ENCODE results near the gene EPHB1. TPM values are rescaled to one million over a fixed set of nuclear protein-coding genes. Genes with fewer than 3 reads are reported as not detected.

EPHB1 gene
- total and polyA plus RNA-seq, 2 of the 13 experiments (the other 11 are each of a cell fraction or from before 2014, with no cell fraction given) = 0.07 to 0.21 TPM

GRCh38 chr3:134749174-134749573, 45.9 kb upstream of the EPHB1 start:
- Histone ChIP-seq H4K20me1 (ENCODE audit: insufficient read depth, low read length) (no peaks in the 10 kb centered on the region), H3K79me2 (ENCODE audit: insufficient read depth, low read length) (no peaks in the 10 kb centered on the region), H3K4me2 (ENCODE audit: low read depth, low read length) (no peak overlapping the region), H3K9me3 (ENCODE audit: low read length) (no peaks in the 10 kb centered on the region), H3K27ac (ENCODE audit: extremely low read length, insufficient read depth, low read length) (no peak overlapping the region), H2AFZ (ENCODE audit: low read length) (no peak overlapping the region), H3K27me3 (ENCODE audit: control insufficient read depth in 1 of 2, insufficient read depth in 2 of 2, low read length in 2 of 2) (no peaks in the 10 kb centered on the region; a peak in 1 of 5 replicates), H3K36me3 (replicated peaks in 1 of 2; ENCODE audit: control insufficient read depth in 1 of 2, insufficient read depth in 2 of 2, low read length in 2 of 2) (no peaks in the 10 kb centered on the region), H3K4me3 (replicated peaks in 1 of 3; ENCODE audit: insufficient read depth in 1 of 3, low read depth in 2 of 3, low read length in 3 of 3) (no peak overlapping the region), H3K9ac (ENCODE audit: insufficient read depth, low read depth, low read length) (no peak overlapping the region), H3K4me1 (ENCODE audit: insufficient read depth, low read length) (no peaks in the 10 kb centered on the region)
- 48% methylated on average over 2 of the region's 2 CpGs for WGBS (ENCODE audit: low lambda C conversion rate)
- BruUV-seq (replicated peaks) = no TSS peak
- ATAC-seq = no peak
- intact Hi-C loops (cut with micrococcal nuclease; ENCODE audit: unreplicated experiment) = no loop called here
- FAIRE-seq = no peak
- CTCF ChIA-PET (ENCODE audit: low intra/inter-chr PET ratio, low total read pairs) = no interaction called here
- POLR2A ChIA-PET = no interaction called here
- DNase-seq (ENCODE audit: low spot score) = no peak
- TF ChIP-seq MED8 (CRISPR knock-in tag; IDR thresholded peaks at IDR 0.05; ENCODE audit: insufficient replicate concordance) = no peak
- in situ Hi-C loops (cut with HindIII; ENCODE audit: extremely low pct_ligation_motif_present, low pct_unique_long_range_greater_than_20kb) = no loop called here

DNA sequence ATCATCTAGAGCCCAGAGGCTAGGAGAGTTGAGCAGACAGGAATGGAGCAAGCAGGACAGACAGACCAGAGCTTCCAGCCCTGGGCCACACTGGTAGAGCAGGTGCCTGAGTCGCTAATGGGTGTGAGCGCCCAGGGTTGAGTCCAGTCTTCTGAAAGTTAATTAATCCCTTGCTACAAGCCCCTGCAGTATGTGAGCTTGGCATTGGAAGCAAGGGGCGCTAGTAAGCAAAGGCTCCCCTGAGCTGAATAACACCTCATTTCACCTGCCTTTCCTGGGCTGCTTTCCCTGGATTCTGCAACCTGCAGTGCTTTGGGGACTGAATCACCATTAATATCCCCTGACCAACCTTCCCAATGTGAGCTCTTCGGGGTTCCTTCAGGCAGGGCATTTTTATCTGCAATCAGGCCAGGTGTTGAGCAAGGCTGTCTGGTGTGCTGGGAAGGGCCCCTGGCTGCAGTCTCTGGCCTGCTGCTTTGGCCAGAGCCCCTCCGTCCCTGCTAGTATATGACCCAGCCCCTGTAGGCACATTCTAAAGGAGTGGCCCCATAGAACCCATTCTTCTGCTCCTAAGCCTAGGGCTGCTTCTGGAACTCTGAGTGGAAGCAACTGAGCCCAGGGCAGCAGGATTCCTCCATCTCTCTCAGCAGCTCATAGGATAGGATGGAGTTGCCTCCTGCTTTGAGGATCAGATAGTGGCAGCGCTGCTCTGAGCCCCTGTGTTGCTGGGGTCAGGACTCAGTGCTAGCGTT, 45.1 kb upstream of the EPHB1 start:
- POLR2A ChIA-PET = no interaction called here
- CTCF ChIA-PET (ENCODE audit: low intra/inter-chr PET ratio, low total read pairs) = no interaction called here
- no peaks in the 10 kb centered on the region for H4K20me1 ChIP-seq (ENCODE audit: insufficient read depth, low read length)
- H3K4me3 ChIP-seq (replicated peaks in 1 of 3; ENCODE audit: insufficient read depth in 1 of 3, low read depth in 2 of 3, low read length in 3 of 3) = no peak overlapping the region
- no peak overlapping the region for H2AFZ ChIP-seq (ENCODE audit: low read length)
- no peak overlapping the region for H3K4me2 ChIP-seq (ENCODE audit: low read depth, low read length)
- H3K27me3 ChIP-seq (ENCODE audit: control insufficient read depth in 1 of 2, insufficient read depth in 2 of 2, low read length in 2 of 2) = no peaks in the 10 kb centered on the region; a peak in 1 of 5 replicates
- ATAC-seq = peak; percentile 46; the same call in 2 of the 3 replicates
- BruUV-seq (replicated peaks) = no TSS peak
- H3K36me3 ChIP-seq (replicated peaks in 1 of 2; ENCODE audit: control insufficient read depth in 1 of 2, insufficient read depth in 2 of 2, low read length in 2 of 2) = no peaks in the 10 kb centered on the region
- no peak for DNase-seq (ENCODE audit: low spot score)
- FAIRE-seq = no peak
- no peaks in the 10 kb centered on the region for H3K4me1 ChIP-seq (ENCODE audit: insufficient read depth, low read length)
- no peaks in the 10 kb centered on the region for H3K9me3 ChIP-seq (ENCODE audit: low read length)
- no peaks in the 10 kb centered on the region for H3K79me2 ChIP-seq (ENCODE audit: insufficient read depth, low read length)
- intact Hi-C loops (cut with micrococcal nuclease; ENCODE audit: unreplicated experiment) (no loop called here), in situ Hi-C loops (cut with HindIII; ENCODE audit: extremely low pct_ligation_motif_present, low pct_unique_long_range_greater_than_20kb) (no loop called here)
- no peak for TF ChIP-seq ZNF792 (CRISPR knock-in tag; IDR thresholded peaks at IDR 0.05)
- no peak for TF ChIP-seq ZNF354B (CRISPR knock-in tag; IDR thresholded peaks at IDR 0.05)
- TF ChIP-seq ETV6 (CRISPR knock-in tag; conservative IDR thresholded peaks at IDR 0.05) = no peak
- TF ChIP-seq, protein P1, sequence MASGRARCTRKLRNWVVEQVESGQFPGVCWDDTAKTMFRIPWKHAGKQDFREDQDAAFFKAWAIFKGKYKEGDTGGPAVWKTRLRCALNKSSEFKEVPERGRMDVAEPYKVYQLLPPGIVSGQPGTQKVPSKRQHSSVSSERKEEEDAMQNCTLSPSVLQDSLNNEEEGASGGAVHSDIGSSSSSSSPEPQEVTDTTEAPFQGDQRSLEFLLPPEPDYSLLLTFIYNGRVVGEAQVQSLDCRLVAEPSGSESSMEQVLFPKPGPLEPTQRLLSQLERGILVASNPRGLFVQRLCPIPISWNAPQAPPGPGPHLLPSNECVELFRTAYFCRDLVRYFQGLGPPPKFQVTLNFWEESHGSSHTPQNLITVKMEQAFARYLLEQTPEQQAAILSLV (CRISPR knock-in tag; IDR thresholded peaks at IDR 0.05; ENCODE audit: borderline replicate concordance) = no peak
- no peak for TF ChIP-seq BCL6 (CRISPR knock-in tag; IDR thresholded peaks at IDR 0.05)
- no peak for TF ChIP-seq ZNF296 (CRISPR knock-in tag; conservative IDR thresholded peaks at IDR 0.05)
- no peak for TF ChIP-seq NFKBIZ (CRISPR knock-in tag; IDR thresholded peaks at IDR 0.05)
- no peak for TF ChIP-seq ZNF703 (CRISPR knock-in tag; IDR thresholded peaks at IDR 0.05; ENCODE audit: borderline replicate concordance)
- no peak for TF ChIP-seq ZBTB20 (CRISPR knock-in tag; IDR thresholded peaks at IDR 0.05; ENCODE audit: borderline replicate concordance, low read depth)
- no peak for TF ChIP-seq ZNF784 (CRISPR knock-in tag; IDR thresholded peaks at IDR 0.05; ENCODE audit: borderline replicate concordance)
- TF ChIP-seq ZNF256 (CRISPR knock-in tag; conservative IDR thresholded peaks at IDR 0.05) = no peak
- no peak for TF ChIP-seq HMG20B (CRISPR knock-in tag; conservative IDR thresholded peaks at IDR 0.05)
- no peak for TF ChIP-seq TBX3 (IDR thresholded peaks at IDR 0.05; ENCODE audit: borderline replicate concordance)
- no peak overlapping the region for H3K9ac ChIP-seq (ENCODE audit: insufficient read depth, low read depth, low read length)
- no peak overlapping the region for H3K27ac ChIP-seq (ENCODE audit: extremely low read length, insufficient read depth, low read length)
- WGBS (ENCODE audit: low lambda C conversion rate) = 13% methylated on average over 3 of the region's 7 CpGs
